Dedifferentiated amniotic fluid mesenchymal stem cell (primary cell): ENCODE data around the gene GALT.

Experiments
- DNase-seq: peaks from one replicate; pipeline ENCODE4 v3.0.0-alpha.2; 2016; ENCODE audit errors: extremely low spot score

Gene GALT

DNA sequence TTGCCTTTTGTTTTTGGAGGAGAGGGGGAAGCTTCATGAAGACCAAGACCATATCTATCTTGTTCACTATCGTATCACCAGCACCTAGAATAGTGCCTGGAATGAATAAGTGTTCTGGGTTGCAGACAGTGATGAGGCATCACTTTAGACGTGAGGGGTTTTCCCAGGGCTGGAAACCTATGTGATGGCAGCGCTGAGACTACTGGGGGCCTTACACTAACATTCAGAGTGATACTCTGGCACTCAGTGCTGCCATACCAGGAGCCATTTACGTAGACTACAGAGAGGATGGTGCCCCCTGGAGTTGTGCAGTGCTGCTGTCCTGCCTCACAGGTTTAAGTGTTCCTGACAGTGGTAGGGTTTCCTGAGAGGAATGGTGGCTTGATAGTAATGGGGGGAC lies 37.7 kb downstream of the GALT start:
- DNase-seq: no peak

DNA sequence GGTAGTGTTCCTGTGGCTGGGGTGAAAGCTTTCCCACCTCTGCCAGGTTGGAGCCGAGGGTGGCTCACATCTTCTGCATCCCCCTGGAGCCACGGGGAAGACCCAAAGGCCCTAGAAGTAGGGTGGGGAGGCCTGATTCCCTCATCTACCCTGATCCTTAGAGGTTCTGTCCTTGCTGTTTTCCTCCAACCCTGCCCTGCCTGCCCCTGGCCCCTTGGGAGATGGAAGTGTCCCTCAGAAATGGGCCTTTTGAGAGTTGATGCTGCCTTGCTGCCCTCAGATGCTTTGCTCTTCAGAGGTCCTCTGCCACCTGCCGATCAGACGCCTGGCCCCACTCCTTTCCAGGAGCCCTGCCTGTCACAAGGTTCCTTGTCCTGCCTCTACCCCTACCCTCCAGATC lies 38.3 kb downstream of the GALT start:
- DNase-seq: no peak

DNA sequence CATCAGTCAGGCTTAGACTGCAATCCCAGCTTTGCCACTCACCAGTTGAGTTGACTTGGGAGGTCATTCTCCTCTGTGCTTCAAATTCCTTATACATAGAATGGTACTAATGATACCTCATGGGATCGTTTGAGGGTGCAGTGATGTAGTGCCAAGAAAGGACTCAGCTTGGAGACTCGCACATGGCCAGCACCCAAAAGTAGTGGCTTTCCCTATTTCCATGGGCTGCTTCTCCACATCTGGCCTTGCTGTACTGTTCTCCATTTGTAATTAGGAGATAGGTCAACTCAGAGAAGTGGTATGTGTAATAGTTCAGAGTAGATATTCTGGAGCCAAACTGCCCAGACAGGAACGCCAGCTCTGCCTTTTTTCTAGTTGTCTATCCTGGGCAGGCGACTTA lies 39.1 kb downstream of the GALT start:
- DNase-seq: no peak

DNA sequence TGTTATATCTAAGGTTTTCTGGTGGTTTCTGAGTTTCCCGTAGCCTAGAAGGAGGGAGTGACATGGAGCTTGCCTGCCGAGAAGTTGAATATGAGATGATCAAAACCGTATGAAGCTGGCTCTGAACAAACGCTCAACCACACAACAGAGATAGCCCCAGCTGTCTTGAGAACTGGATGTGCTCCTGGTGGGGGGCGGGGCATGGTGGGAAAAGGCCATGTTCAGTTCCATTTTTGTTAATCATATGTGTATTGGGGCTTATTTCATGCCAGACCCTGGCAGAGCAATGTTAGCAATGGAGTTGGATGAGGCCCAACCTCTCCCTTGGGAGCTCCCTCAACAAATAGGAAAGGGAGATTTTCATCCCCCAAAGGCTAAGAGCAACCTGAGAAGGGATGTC lies 39.8 kb downstream of the GALT start:
- DNase-seq: no peak

DNA sequence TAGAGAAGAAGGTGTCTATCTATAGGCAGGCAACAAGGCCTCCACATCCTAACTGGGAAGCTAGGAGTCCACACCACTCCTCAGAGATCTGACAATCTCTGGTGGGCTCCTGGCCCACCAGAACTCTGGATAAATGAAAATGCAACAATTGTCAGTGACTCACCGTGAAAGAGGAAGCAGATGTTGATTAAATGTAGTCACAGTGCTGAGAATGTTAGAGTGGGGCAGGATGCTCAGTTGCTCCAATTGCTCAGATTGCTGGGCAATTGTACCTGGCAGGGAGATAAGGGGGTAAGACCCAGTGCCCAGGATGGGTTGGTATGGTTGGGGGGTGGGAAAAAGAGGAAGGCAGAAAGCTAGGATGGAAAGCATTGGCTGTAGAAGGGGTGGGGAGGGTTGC lies 40.3 kb downstream of the GALT start:
- DNase-seq: no peak

DNA sequence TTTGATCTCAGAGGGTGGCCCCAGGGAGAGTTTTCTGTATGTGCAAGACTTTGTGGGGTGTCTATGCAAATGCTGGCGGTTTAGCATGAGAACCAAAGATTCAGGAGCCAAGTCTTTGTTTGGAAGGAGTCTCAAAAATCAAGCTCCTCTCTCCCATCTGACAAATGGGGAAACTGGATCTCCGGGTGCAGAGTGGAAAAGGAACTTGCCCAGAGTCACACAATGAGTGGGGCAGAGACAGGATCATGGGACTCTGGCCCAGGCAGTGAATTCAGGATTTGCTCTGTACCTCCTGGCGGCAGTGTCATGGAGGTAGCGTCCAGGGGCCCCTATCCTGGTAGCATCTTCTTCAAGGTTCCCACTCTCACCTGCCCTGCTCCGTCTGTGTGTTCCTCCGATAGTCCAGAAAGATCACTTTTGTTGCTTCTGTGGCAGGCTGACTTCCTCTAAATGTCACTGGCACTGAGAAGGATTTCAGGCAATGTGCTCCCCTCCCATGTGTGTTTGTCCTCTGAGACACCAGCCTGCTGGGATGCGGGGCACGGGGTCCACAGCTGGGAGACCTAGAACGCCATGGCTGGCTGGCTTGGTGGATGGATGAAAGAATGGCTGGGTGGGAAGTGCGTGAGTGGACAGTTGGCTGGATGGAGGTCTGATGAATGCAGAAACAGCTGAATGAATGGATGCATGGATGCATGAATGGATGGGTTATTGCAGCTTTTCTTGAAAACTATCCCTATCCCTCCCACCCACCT lies 41.0 kb downstream of the GALT start:
- no peak for DNase-seq

DNA sequence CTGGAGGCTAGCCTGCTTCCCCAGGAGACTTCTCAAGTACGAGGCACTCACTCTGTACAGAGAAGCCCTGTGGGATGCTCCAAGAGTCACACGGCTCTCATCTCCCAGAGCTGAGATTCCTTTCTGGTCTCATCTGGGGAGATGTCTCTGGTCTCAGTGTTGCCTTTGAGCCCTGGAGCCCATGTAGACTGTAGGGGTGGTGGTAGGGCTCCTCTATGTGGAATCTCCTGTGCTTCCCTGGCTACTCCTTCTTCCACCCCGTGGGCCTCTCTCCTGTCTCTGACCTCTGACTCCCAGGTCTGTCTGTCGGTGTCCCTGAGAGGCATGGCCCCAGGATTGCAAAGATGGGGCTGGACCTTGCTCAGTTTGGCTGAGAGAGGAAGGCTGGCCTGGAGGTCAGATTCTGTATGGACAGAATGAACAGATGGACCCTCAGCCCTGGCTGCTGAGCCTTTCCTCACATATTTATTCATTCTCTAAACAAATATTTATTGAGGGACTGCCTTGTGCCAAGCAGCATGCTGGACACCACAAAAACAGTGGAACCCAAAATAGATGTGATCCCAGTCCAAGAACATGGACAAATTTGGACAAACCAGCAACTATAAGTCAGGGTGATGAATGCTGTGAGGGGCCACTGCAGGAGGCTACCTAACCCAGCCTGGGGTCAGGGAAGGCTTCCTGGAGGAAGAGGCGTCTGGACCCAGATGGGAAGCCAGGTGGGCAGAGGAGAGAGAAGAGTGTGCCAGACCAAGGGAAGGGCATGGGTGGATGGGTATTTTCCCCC lies 42.0 kb downstream of the GALT start:
- DNase-seq: no peak

DNA sequence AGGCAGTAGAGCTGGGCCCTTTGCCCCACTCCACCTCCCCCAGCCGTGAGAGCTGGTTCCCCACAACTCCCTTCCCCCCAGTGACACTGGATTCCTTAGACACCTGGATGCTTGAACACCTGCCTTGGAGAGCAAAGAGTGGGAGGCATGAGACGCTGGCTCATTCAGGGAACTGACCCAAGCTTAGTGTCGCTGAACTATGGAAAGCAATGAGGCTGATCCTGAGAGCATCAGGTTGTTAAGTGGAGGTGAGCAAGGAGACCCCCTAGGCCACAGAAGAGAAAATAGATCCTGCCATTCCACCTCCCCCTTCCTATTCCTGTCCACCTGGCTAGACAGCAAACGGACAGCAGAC lies 42.6 kb downstream of the GALT start:
- no peak for DNase-seq

DNA sequence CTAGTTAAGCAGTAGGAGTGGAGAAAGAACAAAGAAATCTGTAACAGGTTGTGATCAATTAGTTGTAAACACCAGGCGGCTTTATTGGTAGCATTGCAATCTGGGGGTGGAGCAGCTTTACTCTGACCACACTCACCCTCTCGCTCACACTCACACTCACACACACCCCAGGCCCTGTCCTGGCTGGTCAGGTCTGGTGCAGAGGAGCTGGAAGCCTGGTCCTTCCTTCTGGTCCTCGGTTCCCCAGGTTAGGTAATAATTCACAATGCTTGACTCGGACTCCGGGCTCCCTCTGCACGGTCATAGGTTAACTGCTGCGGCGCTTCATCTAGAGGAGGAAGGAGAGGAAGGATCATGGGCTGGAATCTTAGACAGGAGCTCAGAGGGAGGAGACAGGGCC lies 43.0 kb downstream of the GALT start:
- DNase-seq: no peak

DNA sequence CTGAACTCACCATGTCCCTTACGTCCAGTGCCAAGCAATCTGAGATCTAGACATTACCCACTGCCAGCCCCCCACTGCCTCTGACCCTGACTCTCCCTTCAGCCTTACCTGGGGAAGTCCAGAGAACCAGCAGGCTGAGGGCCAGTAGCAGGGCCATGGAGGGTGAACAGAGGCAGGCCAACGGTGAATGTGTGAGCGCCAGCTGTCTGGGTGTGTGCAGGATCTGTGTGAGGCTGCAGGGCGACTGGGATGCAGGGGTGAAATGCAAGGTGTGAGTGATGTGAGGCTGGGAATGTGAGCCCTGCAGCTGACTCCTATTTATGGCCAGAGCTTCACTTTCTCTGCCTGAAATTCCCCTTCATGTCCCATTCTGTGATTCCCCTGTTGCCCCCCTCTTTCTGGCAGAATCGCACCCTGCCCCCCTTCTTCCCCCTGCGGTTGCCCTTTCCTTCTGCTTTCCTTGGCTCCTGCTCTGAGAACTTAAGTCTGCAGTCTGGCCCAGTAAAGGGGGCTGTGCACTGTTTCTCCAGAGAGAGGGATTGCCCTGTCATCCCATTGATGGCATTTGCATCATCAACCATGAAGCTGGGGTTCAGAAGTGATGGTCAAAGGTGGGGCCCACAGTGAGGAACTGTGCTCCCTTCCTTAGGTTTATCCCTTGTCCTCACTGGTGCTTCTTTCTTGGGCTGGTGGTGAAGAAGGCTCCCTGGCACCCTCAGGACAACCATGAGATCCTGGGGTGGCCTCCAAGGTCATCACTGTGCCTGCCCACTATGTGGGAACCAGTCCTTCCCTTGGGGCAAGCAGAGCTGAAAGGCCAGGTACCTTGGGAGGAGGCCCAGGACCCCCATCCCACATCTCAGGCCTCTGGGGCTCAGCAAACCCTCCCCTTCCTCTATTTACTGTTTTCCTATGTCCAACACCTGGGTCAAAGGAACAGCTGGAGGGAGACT lies 44.8 kb downstream of the GALT start, which contains the start of gene CCL19:
Gene CCL19 (minus strand): TSS at position 294 of the 953 bp plus-strand sequence. CDS start 137 bp downstream, at position 157.
- no peak for DNase-seq

DNA sequence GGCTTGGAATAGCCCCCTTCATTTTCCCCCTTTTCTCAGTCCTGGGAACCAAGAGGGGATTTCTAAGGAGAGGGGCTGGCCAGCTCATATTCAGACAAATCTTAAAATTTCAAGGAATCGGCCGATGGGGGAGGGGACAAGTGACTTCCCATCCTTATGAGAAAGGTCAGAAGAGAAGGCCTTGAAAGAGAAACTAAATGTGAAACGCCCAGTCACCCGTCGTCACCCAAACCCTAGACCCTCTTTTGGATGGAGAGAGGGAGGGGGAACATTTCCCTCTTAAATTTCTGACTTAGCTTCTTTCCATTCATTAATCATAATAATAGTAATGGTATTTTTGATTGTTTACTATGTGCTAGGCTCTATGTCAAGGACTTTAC lies 45.5 kb downstream of the GALT start:
- no peak for DNase-seq

DNA sequence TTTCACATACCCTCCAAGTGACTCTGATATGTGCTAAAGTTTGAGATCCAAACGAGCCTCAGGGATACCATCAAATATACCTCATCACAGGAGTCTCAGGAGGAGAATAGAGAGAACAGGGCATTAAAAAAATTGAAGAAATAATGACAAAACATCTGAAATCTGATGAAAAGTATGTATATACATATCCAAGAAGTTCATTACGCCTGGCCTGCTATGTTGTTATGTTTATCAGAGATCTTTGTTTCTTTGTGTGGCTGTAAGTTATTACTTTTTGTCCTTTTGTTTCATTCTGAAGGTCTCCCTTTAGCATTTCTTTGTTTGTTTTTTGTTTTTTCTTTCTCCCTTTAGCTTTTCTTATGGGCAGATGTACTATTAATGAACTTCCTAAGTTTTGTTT lies 47.1 kb downstream of the GALT start:
- DNase-seq: no peak

DNA sequence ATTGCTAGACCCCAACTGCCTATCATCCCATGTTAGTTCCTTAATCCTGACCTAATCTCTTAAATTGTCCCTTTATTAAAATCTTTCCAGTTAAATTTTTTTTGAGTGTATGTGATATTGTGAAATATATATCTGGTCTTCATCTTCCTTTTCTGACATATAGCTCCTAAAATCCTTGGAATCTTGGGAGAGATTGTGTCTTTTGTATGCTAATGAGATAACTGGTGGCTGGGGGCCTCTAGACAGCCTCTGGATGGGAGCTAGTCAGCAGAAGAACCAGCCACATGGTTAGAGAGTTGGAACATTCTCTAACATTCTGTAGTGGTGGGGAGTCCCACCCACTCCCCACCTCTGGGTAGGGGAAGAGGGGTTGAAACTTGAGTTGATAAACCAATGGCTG lies 48.3 kb downstream of the GALT start:
- DNase-seq: no peak
